OCI-LY3 (cell line): ENCODE measurements around the gene FGD5.

Experiments
- H2AFZ ChIP-seq: fragments of 200-600, 300-600 bp; shearing (Covaris generic); 2 replicates; pipeline ENCODE4 v1.6.0; 2014; ENCODE audit warnings: antibody characterized with exemption, low read depth, low read length
- H3K27ac ChIP-seq: fragments of 200-600, 300-600 bp; sonication (generic); 2 replicates; pipeline ENCODE4 v1.5.1; 2014; ENCODE audit warnings: mild to moderate bottlenecking, low read length, moderate library complexity, mixed read lengths
- H3K27me3 ChIP-seq: fragments of 200-600, 300-600 bp; sonication (generic); 2 replicates; pipeline ENCODE4 v1.6.1; 2014; ENCODE audit warnings: low read depth, low read length, mixed read lengths
- H3K36me3 ChIP-seq: fragments of 200-600, 300-600 bp; sonication (generic); replicated peaks from 2 replicates; pipeline ENCODE3; 2014; ENCODE audit warnings: low read depth, low read length, mixed read lengths
- H3K4me1 ChIP-seq: fragments of 300-600, 200-600 bp; sonication (generic); 2 replicates; pipeline ENCODE4 v1.6.1; 2014; ENCODE audit warnings: low read length, mixed read lengths
- H3K4me2 ChIP-seq: fragments of 200-600, 300-600 bp; sonication (generic); 2 replicates; pipeline ENCODE4 v1.6.1; 2014; ENCODE audit warnings: low read length, mixed read lengths
- H3K4me3 ChIP-seq: fragments of 300-600, 200-600 bp; sonication (generic); 2 replicates; pipeline ENCODE4 v1.5.1; 2014; ENCODE audit warnings: antibody characterized with exemption, mild to moderate bottlenecking, low read length, moderate library complexity
- H3K79me2 ChIP-seq: fragments of 300-600, 200-600 bp; shearing (Covaris generic); 2 replicates; pipeline ENCODE4 v1.6.1; 2014; ENCODE audit warnings: mild to moderate bottlenecking, low read length, mixed read lengths
- H3K9ac ChIP-seq: fragments of 300-600, 200-600 bp; shearing (Covaris generic); 2 replicates; pipeline ENCODE4 v1.6.0; 2014; ENCODE audit warnings: mild to moderate bottlenecking, low read length, moderate library complexity
- H3K9me3 ChIP-seq: fragments of 200-600, 300-600 bp; shearing (Covaris generic); 2 replicates; pipeline ENCODE4 v1.6.1; 2014; ENCODE audit warnings: low read length, mixed read lengths; ENCODE audit not compliant: insufficient read depth
- H4K20me1 ChIP-seq: fragments of 200-600, 300-600 bp; sonication (generic); 2 replicates; pipeline ENCODE4 v1.6.1; 2016; ENCODE audit warnings: low read length, mixed read lengths; ENCODE audit not compliant: insufficient read depth
- CTCF ChIP-seq: fragments of 200-600, 300-600 bp; sonication (generic); IDR thresholded peaks from 2 replicates; pipeline ENCODE4 v1.5.1; 2014; ENCODE audit warnings: antibody characterized with exemption, low read length, low read depth
- EZH2phosphoT487 ChIP-seq: fragments of 200-600 bp; shearing (Covaris generic); IDR thresholded peaks from 2 replicates; pipeline ENCODE4 v1.6.1; 2018; ENCODE audit warnings: antibody characterized with exemption, mixed run types, low read depth

Gene FGD5

GRCh38 chr3:14950274-14950673 is 131.5 kb downstream of the FGD5 start:
- Histone ChIP-seq H3K4me2 (no peak overlapping the region), H2AFZ (no peak overlapping the region), H3K9me3 (no peaks in the 10 kb centered on the region), H4K20me1 (0 out of 2 replicates have a peak, but pooled peaks cover 7% of the 10 kb centered on the region), H3K27ac (no peak overlapping the region), H3K27me3 (no peaks in the 10 kb centered on the region), H3K9ac (no peak overlapping the region), H3K36me3 (peaks cover 10% of the 10 kb centered on the region), H3K4me3 (no peak overlapping the region), H3K4me1 (peaks cover 13% of the 10 kb centered on the region), H3K79me2 (peaks cover 77% of the 10 kb centered on the region)
- no peak for TF ChIP-seq CTCF
- no peak for TF ChIP-seq EZH2phosphoT487

GRCh38 chr3:14957153-14957552 is 138.4 kb downstream of the FGD5 start:
- Histone ChIP-seq H2AFZ (no peak overlapping the region), H3K4me3 (no peak overlapping the region), H3K9me3 (no peaks in the 10 kb centered on the region), H3K4me1 (peaks cover 19% of the 10 kb centered on the region), H3K79me2 (peaks cover 61% of the 10 kb centered on the region), H3K36me3 (peaks cover 6% of the 10 kb centered on the region), H4K20me1 (no peaks in the 10 kb centered on the region), H3K27ac (no peak overlapping the region), H3K9ac (no peak overlapping the region), H3K4me2 (no peak overlapping the region), H3K27me3 (no peaks in the 10 kb centered on the region)
- TF ChIP-seq EZH2phosphoT487 (no peak), CTCF (no peak)

- Histone ChIP-seq H3K4me1 (peaks cover 19% of the 10 kb centered on the region), H3K36me3 (peaks cover 6% of the 10 kb centered on the region), H3K79me2 (peaks cover 59% of the 10 kb centered on the region), H2AFZ (no peak overlapping the region), H3K27ac (no peak overlapping the region), H3K9ac (no peak overlapping the region), H3K4me3 (no peak overlapping the region), H3K27me3 (no peaks in the 10 kb centered on the region), H3K9me3 (no peaks in the 10 kb centered on the region), H3K4me2 (no peak overlapping the region), H4K20me1 (no peaks in the 10 kb centered on the region)
- TF ChIP-seq EZH2phosphoT487 (no peak), CTCF (no peak)
Measured at GRCh38 chr3:14957925-14958324, 139.2 kb downstream of the FGD5 start.

GRCh38 chr3:14959359-14959943 is 140.7 kb downstream of the FGD5 start:
- Histone ChIP-seq H3K4me1 (peaks cover 19% of the 10 kb centered on the region), H3K27me3 (no peaks in the 10 kb centered on the region), H3K27ac (peak overlapping the region; percentile 13; the same call in 1 of the 2 replicates), H3K36me3 (peaks cover 6% of the 10 kb centered on the region), H3K4me3 (peak overlapping the region; percentile 54), H3K9ac (peak overlapping the region; percentile 21; the same call in 1 of the 2 replicates), H3K9me3 (no peaks in the 10 kb centered on the region), H3K4me2 (peak overlapping the region; percentile 63), H2AFZ (no peak overlapping the region), H3K79me2 (peaks cover 53% of the 10 kb centered on the region), H4K20me1 (no peaks in the 10 kb centered on the region)
- no peak for TF ChIP-seq CTCF
- no peak for TF ChIP-seq EZH2phosphoT487
